ENCODE data around the gene NPFFR1. TPM values are rescaled to one million over a fixed set of nuclear protein-coding genes. Genes with fewer than 3 reads are reported as not detected.
A peak's percentile ranks its signal among the peaks of the same experiment; 100 is the strongest.

Gene NPFFR1
- total RNA-seq, 2 experiments from 2014 or later = not detected

DNA sequence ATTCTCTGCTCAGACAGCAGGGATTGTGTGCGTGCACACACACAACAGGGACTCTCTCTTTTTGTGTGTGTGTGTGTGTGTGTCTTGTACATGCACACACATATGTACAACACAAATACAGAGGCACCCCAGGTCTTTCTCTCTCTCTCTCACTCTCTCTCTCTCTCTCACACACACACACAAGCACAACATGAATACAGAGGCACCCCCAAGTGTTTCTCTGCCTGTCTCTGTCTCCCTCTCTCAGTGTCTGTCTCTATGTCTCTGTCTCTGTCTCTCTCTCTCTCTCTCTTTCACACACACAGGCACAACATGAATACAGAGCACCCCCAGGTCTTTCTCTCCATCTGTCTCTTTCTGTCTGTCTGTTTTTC lies 746 bp downstream of the NPFFR1 start:
- H3K27ac Mint-ChIP-seq = no peak overlapping the region

GRCh38 chr10:70281609-70282008 lies 2.2 kb downstream of the NPFFR1 start:
- Mint-ChIP-seq H3K36me3 (no peaks in the 10 kb centered on the region), H3K9me3 (no peaks in the 10 kb centered on the region), H3K27me3 (peaks cover 56% of the 10 kb centered on the region), H3K4me3 (no peak overlapping the region), H3K4me1 (no peaks in the 10 kb centered on the region), H3K27ac (no peak overlapping the region)
- no peak for DNase-seq

More for the DNA sequence above, 746 bp downstream of the NPFFR1 start:
- H3K9me3 Mint-ChIP-seq = no peaks in the 10 kb centered on the region
- DNase-seq = no peak
- H3K4me3 Mint-ChIP-seq = no peak overlapping the region
- no peaks in the 10 kb centered on the region for H3K36me3 Mint-ChIP-seq
- no peaks in the 10 kb centered on the region for H3K4me1 Mint-ChIP-seq
- H3K27me3 Mint-ChIP-seq = peaks cover 63% of the 10 kb centered on the region

DNA sequence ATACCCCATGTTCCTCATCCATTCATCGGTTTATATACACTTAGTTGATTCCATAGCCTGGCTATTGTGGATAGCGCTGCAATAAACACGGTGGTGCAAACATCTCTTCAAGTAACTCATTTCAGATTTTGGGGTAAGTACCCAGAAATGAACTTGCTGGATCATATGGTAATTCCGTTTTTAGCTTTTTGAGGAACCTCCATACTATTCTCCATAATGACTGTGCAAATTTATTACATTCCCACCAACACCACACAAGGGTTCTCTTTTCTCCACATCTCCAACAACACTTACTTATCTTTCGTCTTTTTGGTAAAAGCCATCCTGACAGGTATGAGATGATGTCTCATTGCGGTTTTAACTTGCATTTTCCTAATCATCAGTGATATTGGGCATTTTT lies 3.7 kb downstream of the NPFFR1 start:
- no peaks in the 10 kb centered on the region for H3K36me3 Mint-ChIP-seq
- H3K9me3 Mint-ChIP-seq = no peaks in the 10 kb centered on the region
- no peaks in the 10 kb centered on the region for H3K4me1 Mint-ChIP-seq
- no peak for DNase-seq
- peaks cover 41% of the 10 kb centered on the region for H3K27me3 Mint-ChIP-seq
- no peak overlapping the region for H3K27ac Mint-ChIP-seq
- H3K4me3 Mint-ChIP-seq = no peak overlapping the region

GRCh38 chr10:70277396-70278030 lies 6.3 kb downstream of the NPFFR1 start:
- peaks cover 19% of the 10 kb centered on the region for H3K27me3 Mint-ChIP-seq
- no peak overlapping the region for H3K4me3 Mint-ChIP-seq
- no peak overlapping the region for H3K27ac Mint-ChIP-seq
- no peak for DNase-seq
- H3K9me3 Mint-ChIP-seq = no peaks in the 10 kb centered on the region
- H3K36me3 Mint-ChIP-seq = no peaks in the 10 kb centered on the region
- peaks cover 7% of the 10 kb centered on the region for H3K4me1 Mint-ChIP-seq

DNA sequence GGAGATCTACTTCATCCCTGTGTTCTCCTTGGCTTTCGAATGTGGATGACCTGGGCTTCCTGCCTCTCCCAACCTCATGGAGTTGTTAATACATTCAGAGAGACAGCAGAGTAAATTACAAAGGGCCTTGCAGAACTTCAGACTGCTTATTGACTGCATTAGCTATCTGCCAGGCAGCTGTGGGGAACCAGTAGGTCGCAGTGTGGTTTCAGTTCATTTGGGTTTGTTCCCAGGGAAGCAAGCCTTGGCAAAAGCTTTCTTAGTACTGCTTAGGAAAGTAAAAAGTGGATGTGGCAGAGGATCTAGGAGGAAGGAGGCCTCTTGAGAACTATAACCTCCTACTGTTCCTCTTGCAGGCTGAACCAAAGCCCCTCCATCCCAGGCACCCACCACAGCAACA lies 9.2 kb downstream of the NPFFR1 start:
- no peak overlapping the region for H3K4me3 Mint-ChIP-seq

DNA sequence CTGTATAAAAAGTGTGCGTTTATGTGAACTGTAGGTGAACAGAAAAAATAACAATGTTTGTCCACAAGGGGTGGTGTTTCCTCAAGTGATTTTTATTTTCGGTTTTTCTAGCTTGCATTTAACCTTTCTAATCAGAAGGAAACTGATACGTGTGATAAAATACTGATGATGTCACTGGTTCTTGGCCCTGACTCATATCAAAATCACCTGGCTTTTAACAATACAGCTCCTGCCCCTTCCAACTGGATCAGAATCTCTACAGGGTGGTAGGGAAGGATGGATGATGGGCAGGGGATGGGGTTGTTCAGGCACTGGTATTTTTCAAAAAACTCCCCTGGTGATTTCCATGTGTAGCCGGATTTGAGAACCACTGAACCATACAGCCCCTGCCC lies 10.9 kb downstream of the NPFFR1 start:
- Mint-ChIP-seq H3K9me3 (no peaks in the 10 kb centered on the region), H3K27ac (no peak overlapping the region), H3K27me3 (no peaks in the 10 kb centered on the region), H3K4me1 (peaks cover 12% of the 10 kb centered on the region), H3K4me3 (no peak overlapping the region), H3K36me3 (no peaks in the 10 kb centered on the region)
- DNase-seq = no peak

More for the DNA sequence above, 9.2 kb downstream of the NPFFR1 start:
- Mint-ChIP-seq H3K4me1 (peaks cover 12% of the 10 kb centered on the region), H3K9me3 (no peaks in the 10 kb centered on the region), H3K27ac (no peak overlapping the region), H3K27me3 (no peaks in the 10 kb centered on the region), H3K36me3 (no peaks in the 10 kb centered on the region)
- no peak for DNase-seq

DNA sequence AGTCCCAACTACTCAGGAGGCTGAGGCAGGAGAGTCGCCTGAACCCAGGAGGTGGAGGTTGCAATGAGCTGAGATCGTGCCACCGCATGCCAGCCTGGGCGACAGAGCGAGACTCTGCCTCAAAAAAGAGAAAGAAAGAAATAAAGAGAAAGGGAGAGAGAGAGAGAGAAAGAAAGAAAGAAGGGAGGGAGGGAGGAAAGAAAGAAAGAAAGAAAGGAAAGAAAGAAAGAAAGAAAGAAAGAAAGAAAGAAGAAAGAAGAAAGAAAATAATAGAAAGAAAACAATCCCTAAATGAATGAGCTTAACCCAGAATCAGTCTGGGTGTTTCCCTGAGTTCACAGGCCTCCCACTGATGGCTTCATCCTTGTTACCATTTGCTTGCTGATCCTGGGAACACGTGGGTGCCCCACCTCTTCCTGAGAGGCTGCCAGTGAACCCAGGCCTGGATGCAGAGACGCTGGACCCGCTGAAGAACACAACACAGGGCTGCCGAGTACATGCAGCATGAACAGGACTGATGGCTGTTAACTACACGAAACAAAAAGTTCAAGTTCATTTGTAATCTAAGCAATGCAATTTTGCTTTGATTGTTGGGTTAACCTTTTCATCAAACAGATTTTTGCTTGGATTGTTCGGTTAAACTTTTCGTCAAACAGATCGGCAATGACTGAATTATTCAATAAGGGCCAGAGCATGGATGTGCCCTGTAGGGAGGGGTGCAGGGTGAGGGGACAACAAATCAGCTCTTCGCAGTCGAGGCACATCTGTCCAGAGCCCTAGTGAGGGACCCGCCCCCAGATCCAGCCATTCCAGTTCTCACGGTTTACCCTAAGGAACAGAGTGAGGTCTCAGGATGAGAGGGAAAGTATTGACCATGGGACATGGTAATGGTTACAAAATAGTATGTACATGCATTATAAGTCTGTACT lies 11.5 kb downstream of the NPFFR1 start:
- Mint-ChIP-seq H3K27ac (no peak overlapping the region), H3K4me1 (peaks cover 13% of the 10 kb centered on the region), H3K9me3 (no peaks in the 10 kb centered on the region), H3K27me3 (no peaks in the 10 kb centered on the region), H3K4me3 (no peak overlapping the region), H3K36me3 (no peaks in the 10 kb centered on the region)
- DNase-seq = no peak

DNA sequence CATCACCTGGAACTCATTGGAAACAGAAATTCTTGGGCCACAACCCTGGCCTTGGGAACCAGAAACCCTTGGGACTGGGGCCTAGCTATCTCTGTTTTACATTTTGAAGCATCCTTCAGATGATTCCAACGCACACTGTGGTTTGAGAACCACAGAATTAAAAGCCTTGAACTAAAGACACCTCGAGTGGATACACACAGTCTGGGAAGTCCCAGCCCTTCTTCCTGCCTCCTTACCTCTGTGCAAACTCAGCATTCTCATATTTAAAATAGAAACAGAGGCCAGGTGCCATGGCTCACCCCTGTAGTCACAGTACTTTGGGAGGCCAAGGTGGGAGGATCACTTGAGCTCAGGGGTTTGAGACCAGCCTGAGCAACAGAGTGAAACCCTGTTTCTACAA lies 12.9 kb downstream of the NPFFR1 start:
- DNase-seq = no peak
- no peaks in the 10 kb centered on the region for H3K36me3 Mint-ChIP-seq
- no peak overlapping the region for H3K27ac Mint-ChIP-seq
- H3K27me3 Mint-ChIP-seq = no peaks in the 10 kb centered on the region
- H3K4me3 Mint-ChIP-seq = no peak overlapping the region
- peaks cover 14% of the 10 kb centered on the region for H3K4me1 Mint-ChIP-seq
- H3K9me3 Mint-ChIP-seq = no peaks in the 10 kb centered on the region

- DNase-seq = no peak
- no peaks in the 10 kb centered on the region for H3K27me3 Mint-ChIP-seq
- no peak overlapping the region for H3K27ac Mint-ChIP-seq
- no peak overlapping the region for H3K4me3 Mint-ChIP-seq
- H3K4me1 Mint-ChIP-seq = peaks cover 14% of the 10 kb centered on the region
- no peaks in the 10 kb centered on the region for H3K36me3 Mint-ChIP-seq
- H3K9me3 Mint-ChIP-seq = no peaks in the 10 kb centered on the region
Observed at GRCh38 chr10:70269741-70270140, 14.1 kb downstream of the NPFFR1 start.

GRCh38 chr10:70268376-70268775 lies 15.4 kb downstream of the NPFFR1 start:
- H3K4me3 Mint-ChIP-seq = no peak overlapping the region
- DNase-seq = no peak
- H3K36me3 Mint-ChIP-seq = no peaks in the 10 kb centered on the region
- H3K4me1 Mint-ChIP-seq = peaks cover 11% of the 10 kb centered on the region
- no peak overlapping the region for H3K27ac Mint-ChIP-seq
- H3K9me3 Mint-ChIP-seq = no peaks in the 10 kb centered on the region
- peaks cover 4% of the 10 kb centered on the region for H3K27me3 Mint-ChIP-seq

DNA sequence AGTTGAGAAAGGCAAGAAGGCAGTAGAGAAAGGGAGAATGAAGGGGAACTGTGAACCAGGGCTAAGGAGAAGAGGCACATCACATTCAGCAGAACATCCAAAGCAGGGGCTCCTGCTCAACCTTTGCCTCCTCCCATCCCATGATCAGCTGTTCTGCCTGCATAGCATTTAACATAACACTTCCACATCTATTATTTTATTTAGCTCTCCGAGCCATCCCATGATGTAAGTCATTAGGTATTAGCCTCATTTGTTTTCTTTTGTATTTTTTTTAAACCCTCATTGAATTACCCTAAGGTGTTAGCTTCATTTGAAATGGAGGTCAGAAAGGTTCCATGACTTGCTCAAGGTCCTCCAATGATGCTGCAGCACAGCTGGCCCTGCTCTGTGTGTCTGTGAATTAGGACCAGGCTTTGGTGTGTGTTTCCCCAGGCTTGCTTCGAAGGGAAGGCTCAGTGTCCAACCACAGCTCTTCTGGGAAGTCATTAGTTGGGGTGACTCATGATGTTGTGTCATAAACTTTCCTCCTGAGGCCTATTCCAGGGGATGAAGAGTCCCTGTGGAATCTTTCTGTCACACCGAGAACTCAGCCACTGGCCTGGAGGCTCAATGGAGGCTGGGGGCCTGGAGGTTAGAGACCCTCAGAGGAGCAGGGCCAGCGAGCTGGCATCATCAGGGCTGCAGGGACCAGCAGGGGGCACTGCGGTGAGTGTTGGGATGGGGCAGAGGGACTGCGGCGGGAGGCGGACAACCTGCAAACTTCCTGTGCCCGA lies 16.5 kb downstream of the NPFFR1 start:
- DNase-seq = peak; percentile 5
- Mint-ChIP-seq H3K4me1 (peaks cover 5% of the 10 kb centered on the region), H3K27ac (peak overlapping the region; percentile 50), H3K4me3 (no peak overlapping the region), H3K36me3 (no peaks in the 10 kb centered on the region), H3K9me3 (no peaks in the 10 kb centered on the region), H3K27me3 (peaks cover 6% of the 10 kb centered on the region)

- peaks cover 6% of the 10 kb centered on the region for H3K27me3 Mint-ChIP-seq
- peaks cover 2% of the 10 kb centered on the region for H3K4me1 Mint-ChIP-seq
- no peaks in the 10 kb centered on the region for H3K9me3 Mint-ChIP-seq
- H3K27ac Mint-ChIP-seq = no peak overlapping the region
- H3K36me3 Mint-ChIP-seq = no peaks in the 10 kb centered on the region
- DNase-seq = no peak
- H3K4me3 Mint-ChIP-seq = no peak overlapping the region
Observed at GRCh38 chr10:70266701-70267100, 17.1 kb downstream of the NPFFR1 start.

- H3K27ac Mint-ChIP-seq = no peak overlapping the region
- peaks cover 2% of the 10 kb centered on the region for H3K4me1 Mint-ChIP-seq
- no peak for DNase-seq
- no peak overlapping the region for H3K4me3 Mint-ChIP-seq
- H3K9me3 Mint-ChIP-seq = peaks cover 4% of the 10 kb centered on the region
- H3K27me3 Mint-ChIP-seq = peaks cover 6% of the 10 kb centered on the region
- no peaks in the 10 kb centered on the region for H3K36me3 Mint-ChIP-seq
Observed at GRCh38 chr10:70266056-70266455, 17.7 kb downstream of the NPFFR1 start.

GRCh38 chr10:70265032-70265689 lies 18.6 kb downstream of the NPFFR1 start:
- peaks cover 6% of the 10 kb centered on the region for H3K27me3 Mint-ChIP-seq

GRCh38 chr10:70260734-70261133 lies 23.1 kb downstream of the NPFFR1 start:
- H3K36me3 Mint-ChIP-seq = no peaks in the 10 kb centered on the region
- H3K4me3 Mint-ChIP-seq = no peak overlapping the region
- no peak for DNase-seq
- H3K27ac Mint-ChIP-seq = no peak overlapping the region
- H3K27me3 Mint-ChIP-seq = peaks cover 39% of the 10 kb centered on the region
- peaks cover 4% of the 10 kb centered on the region for H3K9me3 Mint-ChIP-seq
- H3K4me1 Mint-ChIP-seq = peaks cover 4% of the 10 kb centered on the region

More at GRCh38 chr10:70265032-70265689, 18.6 kb downstream of the NPFFR1 start:
- Mint-ChIP-seq H3K36me3 (no peaks in the 10 kb centered on the region), H3K9me3 (peaks cover 4% of the 10 kb centered on the region), H3K4me3 (no peak overlapping the region), H3K27ac (no peak overlapping the region), H3K4me1 (peaks cover 2% of the 10 kb centered on the region)
- no peak for DNase-seq

All from activated naive CD8-positive, alpha-beta T cell treated with anti-CD3 and anti-CD28 coated beads for 36 hours (primary cell).